GM12875 (cell line): Measurements from ENCODE around the gene SUPT7L.
"Not testable (repeated sequence)": the region's sequence is repeated elsewhere in the genome, so short reads cannot be mapped to it uniquely, and the experiment has no call there.

Experiments
- H3K4me3 ChIP-seq: one replicate; pipeline ENCODE4 v1.5.1; 2011; ENCODE audit warnings: low read depth, low read length, control low read depth
- CTCF ChIP-seq: IDR thresholded peaks from 2 replicates; pipeline ENCODE4 v1.5.1; 2011; ENCODE audit warnings: low read depth, mild to moderate bottlenecking, control low read depth, inconsistent platforms, low read length, moderate library complexity, borderline replicate concordance; ENCODE audit not compliant: insufficient read depth

The SUPT7L gene

GRCh38 chr2:27638709-27639108, 24.7 kb downstream of the SUPT7L start:
- H3K4me3 ChIP-seq: no peak overlapping the region
- no peak for TF ChIP-seq CTCF

GRCh38 chr2:27638037-27638637, 25.3 kb downstream of the SUPT7L start:
- no peak for TF ChIP-seq CTCF
- no peak overlapping the region for H3K4me3 ChIP-seq

GRCh38 chr2:27636766-27637165, 26.6 kb downstream of the SUPT7L start:
- no peak overlapping the region for H3K4me3 ChIP-seq
- no peak for TF ChIP-seq CTCF

GRCh38 chr2:27634291-27634690, 29.1 kb downstream of the SUPT7L start:
- no peak for TF ChIP-seq CTCF
- no peak overlapping the region for H3K4me3 ChIP-seq

- not testable (repeated sequence) for H3K4me3 ChIP-seq
Observed at GRCh38 chr2:27630257-27630656, 33.2 kb downstream of the SUPT7L start.

GRCh38 chr2:27628767-27629709, 34.4 kb downstream of the SUPT7L start, which contains the start of the genes CCDC121 and GPN1:
Gene CCDC121 (minus strand): TSS chr2:27629012. CDS start chr2:27627799, 1,213 bp downstream.
Gene GPN1 (plus strand): TSS chr2:27629050. CDS start chr2:27629059, 9 bp downstream.
- peak within 1 kb of the TSS; percentile 62 for H3K4me3 ChIP-seq
- TF ChIP-seq CTCF: no peak

- peak overlapping the region; percentile 62 for H3K4me3 ChIP-seq
- TF ChIP-seq CTCF: no peak
Observed at GRCh38 chr2:27627963-27628766, 35.2 kb downstream of the SUPT7L start.

GRCh38 chr2:27626921-27627320, 36.5 kb downstream of the SUPT7L start:
- H3K4me3 ChIP-seq: not testable (repeated sequence)

GRCh38 chr2:27626323-27626722, 37.1 kb downstream of the SUPT7L start:
- not testable (repeated sequence) for H3K4me3 ChIP-seq
